Sigmoid colon (tissue), 4 donors: ENCODE data around the gene TPRA1.

ENCODE experiments used
- EP300 ChIP-seq, 4 donors: sonication (generic); formaldehyde crosslinking; IDR thresholded peaks; one replicate each; pipeline ENCODE4 v1.6.1; 2017; ENCODE audit warnings: antibody characterized with exemption in 4 of 4
- POLR2A ChIP-seq, 2 donors: fragments of 450-650 bp; IDR thresholded peaks; one replicate each; pipeline ENCODE4 v1.6.1; 2016; ENCODE audit warnings: antibody characterized with exemption in 2 of 2, mild to moderate bottlenecking in 2 of 2, moderate library complexity in 2 of 2
- POLR2AphosphoS5 ChIP-seq, 4 donors: sonication (generic); formaldehyde crosslinking; IDR thresholded peaks; one replicate each; pipeline ENCODE4 v1.6.1; 2017; ENCODE audit warnings: antibody characterized with exemption in 4 of 4
- TF ChIP-seq, protein P1 (sequence below), 4 experiments: fragments of 450-650 bp in 3 of 4; fragments of 200-600 bp in 1 of 4; IDR thresholded peaks; one replicate each; pipeline ENCODE4 v1.5.1; 2016 to 2019; ENCODE audit warnings: antibody characterized with exemption in 4 of 4, mild to moderate bottlenecking in 3 of 4, moderate library complexity in 2 of 4

DNA sequence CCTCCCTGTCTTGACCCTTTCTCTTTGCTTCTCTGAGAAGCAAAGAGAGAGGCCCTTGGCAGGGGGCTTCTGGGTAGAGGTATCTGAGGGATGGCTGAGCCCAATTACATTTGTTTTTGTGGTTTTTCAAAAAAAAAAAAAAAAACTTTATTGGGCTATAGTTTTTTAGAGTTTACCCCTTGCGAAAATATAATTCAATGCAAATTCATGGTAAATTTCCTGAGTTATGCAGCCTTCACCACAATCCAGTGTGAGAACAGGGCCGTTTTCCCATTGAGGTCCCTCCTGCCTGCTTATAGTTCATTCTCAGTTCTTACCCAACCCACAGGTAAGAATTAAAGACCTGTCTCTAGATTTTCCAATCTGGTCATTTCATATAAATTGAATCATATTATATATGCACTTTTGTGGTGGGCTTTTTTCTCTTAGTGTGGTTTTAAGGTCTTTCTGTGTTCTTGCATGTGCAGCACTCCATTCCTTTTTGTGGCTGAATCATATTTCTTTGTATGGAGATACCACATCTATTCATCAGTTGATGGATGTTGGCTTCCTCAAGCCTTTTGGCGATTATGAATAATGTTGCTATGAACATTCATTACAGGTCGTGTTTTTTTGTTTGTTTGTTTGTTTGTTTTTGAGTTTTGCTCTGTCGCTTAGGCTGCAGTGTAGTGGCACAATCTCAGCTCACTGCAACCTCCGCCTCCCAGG lies 10.4 kb upstream of the TPRA1 start:
- TF ChIP-seq POLR2A (IDR thresholded peaks at IDR 0.05) (no peak), EP300 (IDR thresholded peaks at IDR 0.05) (no peak), POLR2AphosphoS5 (IDR thresholded peaks at IDR 0.05) (no peak)
- TF ChIP-seq, protein P1, sequence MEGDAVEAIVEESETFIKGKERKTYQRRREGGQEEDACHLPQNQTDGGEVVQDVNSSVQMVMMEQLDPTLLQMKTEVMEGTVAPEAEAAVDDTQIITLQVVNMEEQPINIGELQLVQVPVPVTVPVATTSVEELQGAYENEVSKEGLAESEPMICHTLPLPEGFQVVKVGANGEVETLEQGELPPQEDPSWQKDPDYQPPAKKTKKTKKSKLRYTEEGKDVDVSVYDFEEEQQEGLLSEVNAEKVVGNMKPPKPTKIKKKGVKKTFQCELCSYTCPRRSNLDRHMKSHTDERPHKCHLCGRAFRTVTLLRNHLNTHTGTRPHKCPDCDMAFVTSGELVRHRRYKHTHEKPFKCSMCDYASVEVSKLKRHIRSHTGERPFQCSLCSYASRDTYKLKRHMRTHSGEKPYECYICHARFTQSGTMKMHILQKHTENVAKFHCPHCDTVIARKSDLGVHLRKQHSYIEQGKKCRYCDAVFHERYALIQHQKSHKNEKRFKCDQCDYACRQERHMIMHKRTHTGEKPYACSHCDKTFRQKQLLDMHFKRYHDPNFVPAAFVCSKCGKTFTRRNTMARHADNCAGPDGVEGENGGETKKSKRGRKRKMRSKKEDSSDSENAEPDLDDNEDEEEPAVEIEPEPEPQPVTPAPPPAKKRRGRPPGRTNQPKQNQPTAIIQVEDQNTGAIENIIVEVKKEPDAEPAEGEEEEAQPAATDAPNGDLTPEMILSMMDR (IDR thresholded peaks at IDR 0.05): no peak
